Gastroesophageal sphincter (tissue), 4 donors: ENCODE results near the gene SYNGR3. TPM values are rescaled to one million over a fixed set of nuclear protein-coding genes. Genes with fewer than 3 reads are reported as not detected.

Source experiments
- ATAC-seq: fragments of 150-250 bp; one replicate; pipeline ENCODE4 v1.9.1; 2016; ENCODE audit warnings: mild to moderate bottlenecking, moderate library complexity
- H3K27ac ChIP-seq, 4 donors: fragments of 200-600 bp; sonication (generic) in 3 of 4; 1 replicate in 3 of 4; 2 replicates in 1 of 4; pipeline ENCODE4 v1.5.1; 2016 to 2019
- H3K27me3 ChIP-seq: fragments of 200-600 bp; sonication (generic); one replicate; pipeline ENCODE4 v1.5.1; 2019
- H3K36me3 ChIP-seq, 2 donors: fragments of 200-600 bp; sonication (generic); one replicate each; pipeline ENCODE4 v1.5.1; 2019; ENCODE audit warnings: control low read depth in 1 of 2
- H3K4me1 ChIP-seq, 3 donors: fragments of 200-600 bp; sonication (generic); 1 replicate in 2 of 3; 2 replicates in 1 of 3; pipeline ENCODE4 v1.5.1; 2016 to 2019; ENCODE audit warnings: control low read depth in 2 of 3
- H3K4me3 ChIP-seq, 2 donors: fragments of 200-600 bp; sonication (generic); one replicate each; pipeline ENCODE4 v1.5.1; 2019; ENCODE audit warnings: mild to moderate bottlenecking in 1 of 2, moderate library complexity in 1 of 2
- H3K9me3 ChIP-seq, 3 donors: fragments of 200-600 bp; sonication (generic); one replicate each; pipeline ENCODE4 v1.5.1; 2017 to 2019; ENCODE audit warnings: control low read depth in 2 of 3
- EP300 ChIP-seq: sonication (generic); formaldehyde crosslinking; IDR thresholded peaks from one replicate; pipeline ENCODE4 v1.6.1; 2017; ENCODE audit warnings: antibody characterized with exemption, mild to moderate bottlenecking
- POLR2A ChIP-seq, 2 donors: fragments of 450-650 bp; IDR thresholded peaks; one replicate each; pipeline ENCODE4 v1.6.1; 2017; ENCODE audit warnings: antibody characterized with exemption in 2 of 2, mild to moderate bottlenecking in 2 of 2, moderate library complexity in 1 of 2
- POLR2AphosphoS5 ChIP-seq: sonication (generic); formaldehyde crosslinking; IDR thresholded peaks from one replicate; pipeline ENCODE4 v1.6.1; 2017; ENCODE audit warnings: antibody characterized with exemption
- WGBS, 2 donors: methylation state at CpG; one replicate each; pipeline ENCODE4 v1.1.5; 2018; ENCODE audit warnings: low coverage in 1 of 2; 5-methylcytosine and 5-hydroxymethylcytosine counted together
- total RNA-seq, 4 donors: library from RNA; depleted of rRNA; stranded (reverse); fragments of >200 nt; gene quantifications; one replicate each; pipeline ENCODE4 v1.1.0, GENCODE V29; 2016
- TF ChIP-seq, protein P1 (sequence below), 4 experiments: fragments of 200-600 bp in 2 of 4; fragments of 450-650 bp in 2 of 4; sonication (generic) in 1 of 4; IDR thresholded peaks; one replicate each; pipeline ENCODE4 v1.5.1; 2017 to 2019; ENCODE audit warnings: antibody characterized with exemption in 4 of 4, mild to moderate bottlenecking in 2 of 4, moderate library complexity in 2 of 4

The SYNGR3 gene
- total RNA-seq, 4 donors from 2014 or later = 1.2 to 5.1 (median 3.1) TPM; not detected in 1

DNA sequence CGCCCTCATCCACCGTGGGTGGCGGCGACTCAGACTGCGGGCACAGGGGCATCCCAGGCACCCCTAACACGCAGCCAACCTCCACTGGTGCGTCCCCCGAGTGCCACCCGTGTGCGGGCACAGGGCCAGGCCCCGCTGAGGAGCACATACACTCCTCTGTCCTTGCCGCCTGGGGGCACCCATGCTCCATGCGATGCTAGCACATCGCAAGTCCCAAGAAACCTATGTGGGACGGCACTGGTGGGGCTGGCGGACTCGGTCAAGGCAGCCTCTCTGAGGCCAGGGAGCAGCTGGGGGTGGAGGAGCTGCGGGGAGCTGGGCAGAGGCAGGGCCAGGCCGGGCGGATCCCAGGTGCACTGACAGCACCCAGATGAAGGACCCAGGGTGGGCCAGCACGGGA, 15.9 kb downstream of the SYNGR3 start:
- H3K27me3 ChIP-seq = no peaks in the 10 kb centered on the region
- TF ChIP-seq POLR2AphosphoS5 (no peak), POLR2A (IDR thresholded peaks at IDR 0.05) (no peak), EP300 (no peak)
- TF ChIP-seq, protein P1, sequence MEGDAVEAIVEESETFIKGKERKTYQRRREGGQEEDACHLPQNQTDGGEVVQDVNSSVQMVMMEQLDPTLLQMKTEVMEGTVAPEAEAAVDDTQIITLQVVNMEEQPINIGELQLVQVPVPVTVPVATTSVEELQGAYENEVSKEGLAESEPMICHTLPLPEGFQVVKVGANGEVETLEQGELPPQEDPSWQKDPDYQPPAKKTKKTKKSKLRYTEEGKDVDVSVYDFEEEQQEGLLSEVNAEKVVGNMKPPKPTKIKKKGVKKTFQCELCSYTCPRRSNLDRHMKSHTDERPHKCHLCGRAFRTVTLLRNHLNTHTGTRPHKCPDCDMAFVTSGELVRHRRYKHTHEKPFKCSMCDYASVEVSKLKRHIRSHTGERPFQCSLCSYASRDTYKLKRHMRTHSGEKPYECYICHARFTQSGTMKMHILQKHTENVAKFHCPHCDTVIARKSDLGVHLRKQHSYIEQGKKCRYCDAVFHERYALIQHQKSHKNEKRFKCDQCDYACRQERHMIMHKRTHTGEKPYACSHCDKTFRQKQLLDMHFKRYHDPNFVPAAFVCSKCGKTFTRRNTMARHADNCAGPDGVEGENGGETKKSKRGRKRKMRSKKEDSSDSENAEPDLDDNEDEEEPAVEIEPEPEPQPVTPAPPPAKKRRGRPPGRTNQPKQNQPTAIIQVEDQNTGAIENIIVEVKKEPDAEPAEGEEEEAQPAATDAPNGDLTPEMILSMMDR (IDR thresholded peaks at IDR 0.05) = no peak
- no peaks in the 10 kb centered on the region for H3K9me3 ChIP-seq
- ATAC-seq = no peak
- H3K4me1 ChIP-seq = peaks cover 4 to 71% (median 44%) of the 10 kb centered on the region in 3 donors
- H3K4me3 ChIP-seq = no peak overlapping the region
- H3K36me3 ChIP-seq = peaks cover 0 to 39% of the 10 kb centered on the region in 2 donors
- WGBS, 2 donors = 40% methylated on average over 1 of the region's 21 CpGs; no CpG with 5 or more reads in 1 of the 2 donors
- no peak overlapping the region for H3K27ac ChIP-seq

DNA sequence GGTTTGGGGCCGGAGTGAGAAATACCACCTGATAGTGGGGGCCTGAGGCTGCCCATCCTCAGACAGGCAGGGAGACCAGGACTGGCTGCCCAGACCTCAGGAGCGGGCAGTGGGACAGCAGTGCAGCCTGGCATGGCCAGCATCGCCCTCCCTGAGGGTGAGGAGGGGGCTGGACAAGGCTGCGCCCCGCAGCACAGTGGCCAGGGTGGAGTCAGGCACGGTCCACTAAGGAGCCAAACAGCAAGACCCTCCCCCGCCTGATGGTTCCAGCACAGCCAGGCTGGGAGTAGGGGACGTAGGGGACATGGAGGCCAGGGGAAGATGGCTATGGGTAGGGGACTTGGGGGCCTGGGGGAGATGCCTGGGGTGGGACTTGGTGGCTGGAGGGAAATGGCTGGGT, 16.5 kb downstream of the SYNGR3 start:
- no peak for ATAC-seq
- whole genome bisulfite sequencing, 2 donors = 90 to 93% methylated on average over 4 of the region's 8 CpGs
- no peak overlapping the region for H3K27ac ChIP-seq
- H3K36me3 ChIP-seq = peaks cover 0 to 32% of the 10 kb centered on the region in 2 donors
- H3K4me1 ChIP-seq = peaks cover 4 to 73% (median 44%) of the 10 kb centered on the region in 3 donors
- no peak overlapping the region for H3K4me3 ChIP-seq
- TF ChIP-seq POLR2A (IDR thresholded peaks at IDR 0.05) (no peak), POLR2AphosphoS5 (no peak), EP300 (no peak)
- TF ChIP-seq, protein P1 (IDR thresholded peaks at IDR 0.05) = no peak
- no peaks in the 10 kb centered on the region for H3K27me3 ChIP-seq
- H3K9me3 ChIP-seq = no peaks in the 10 kb centered on the region

DNA sequence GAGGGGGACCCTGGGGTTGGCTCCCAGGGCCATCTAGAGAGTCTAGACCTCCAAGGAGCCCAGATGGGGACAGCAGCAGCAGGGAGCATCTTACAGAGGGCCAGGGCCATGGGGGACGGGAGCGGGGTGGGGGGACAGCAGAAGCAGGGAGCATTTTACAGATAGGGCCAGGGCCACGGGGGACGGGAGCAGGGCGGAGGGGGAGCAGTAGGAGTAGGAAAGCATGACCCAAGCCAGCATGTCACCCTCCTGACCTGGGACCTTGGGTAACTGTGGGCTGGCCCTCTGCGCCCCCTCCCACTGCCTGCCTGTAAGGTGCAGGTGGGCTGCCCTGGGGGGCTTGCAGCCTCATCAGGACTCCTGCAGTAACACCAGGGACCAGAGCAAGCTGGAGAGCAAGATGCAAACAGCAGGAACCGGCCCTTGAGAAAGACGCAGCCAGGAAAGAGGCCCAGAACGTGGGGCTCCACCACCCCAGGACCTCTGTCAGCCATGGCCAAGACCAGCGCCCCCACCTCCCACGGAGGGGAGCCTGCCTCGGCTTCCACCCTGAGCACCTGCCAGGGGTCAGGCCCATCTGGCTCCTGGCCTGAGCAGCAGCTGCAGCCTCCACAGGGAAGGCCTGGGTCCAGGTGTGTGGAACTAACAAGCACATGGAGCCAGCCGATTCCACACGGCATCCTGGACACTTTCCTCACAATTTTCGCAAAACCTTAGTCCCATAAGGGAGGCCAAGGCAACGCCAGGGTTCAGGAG, 17.5 kb downstream of the SYNGR3 start:
- TF ChIP-seq POLR2A (IDR thresholded peaks at IDR 0.05) = no peak
- TF ChIP-seq POLR2AphosphoS5 = no peak
- no peak for TF ChIP-seq EP300
- 76% methylated on average over 6 of the region's 16 CpGs; no CpG with 5 or more reads in 1 of the 2 donors for WGBS, 2 donors
- H3K36me3 ChIP-seq = peaks cover 0 to 22% of the 10 kb centered on the region in 2 donors
- H3K27ac ChIP-seq = peak overlapping the region in 1 of 4 donors; percentile 95
- H3K9me3 ChIP-seq = no peaks in the 10 kb centered on the region
- H3K4me1 ChIP-seq = peaks cover 4 to 73% (median 44%) of the 10 kb centered on the region in 3 donors
- no peaks in the 10 kb centered on the region for H3K27me3 ChIP-seq
- ATAC-seq = no peak
- H3K4me3 ChIP-seq = peak overlapping the region in 1 of 2 donors; percentile 70

DNA sequence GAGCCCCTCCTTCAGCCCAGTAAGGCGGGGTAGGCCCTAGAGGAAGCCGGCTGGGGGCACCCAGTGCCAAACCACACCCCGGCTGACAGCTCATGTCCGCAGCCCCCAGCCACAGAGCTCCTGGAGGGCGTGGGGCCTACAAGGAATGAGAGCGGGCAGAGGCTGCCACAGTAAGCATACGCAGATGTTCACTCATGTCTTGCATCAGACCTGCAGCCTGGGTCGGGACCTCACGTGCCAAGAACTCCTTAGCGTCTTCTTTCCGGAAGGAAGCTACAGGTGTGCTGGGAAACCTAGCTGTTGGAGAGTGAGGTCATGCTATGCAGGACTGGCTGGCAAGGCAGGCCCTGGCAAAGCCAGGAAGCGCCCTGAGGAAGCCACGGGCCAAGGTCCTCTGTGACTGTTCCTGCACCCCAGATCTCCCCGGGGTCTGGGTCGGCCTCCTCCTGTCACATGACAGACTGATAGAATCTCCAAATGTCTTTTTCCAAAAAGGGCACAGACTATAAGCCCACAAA, 18.3 kb downstream of the SYNGR3 start:
- Histone ChIP-seq H3K27ac (peak overlapping the region in 3 of 4 donors; percentile 39 to 95 (median 95)), H3K4me3 (peak overlapping the region in 1 of 2 donors; percentile 70), H3K9me3 (no peaks in the 10 kb centered on the region), H3K36me3 (peaks cover 0 to 14% of the 10 kb centered on the region in 2 donors), H3K27me3 (no peaks in the 10 kb centered on the region), H3K4me1 (peaks cover 4 to 71% (median 44%) of the 10 kb centered on the region in 3 donors)
- no peak for TF ChIP-seq EP300
- TF ChIP-seq, protein P1 (IDR thresholded peaks at IDR 0.05) = no peak
- no peak for TF ChIP-seq POLR2AphosphoS5
- TF ChIP-seq POLR2A (IDR thresholded peaks at IDR 0.05) = no peak
- ATAC-seq = no peak
- 57 to 60% methylated on average over 4 to 9 of the region's 15 CpGs for WGBS, 2 donors

DNA sequence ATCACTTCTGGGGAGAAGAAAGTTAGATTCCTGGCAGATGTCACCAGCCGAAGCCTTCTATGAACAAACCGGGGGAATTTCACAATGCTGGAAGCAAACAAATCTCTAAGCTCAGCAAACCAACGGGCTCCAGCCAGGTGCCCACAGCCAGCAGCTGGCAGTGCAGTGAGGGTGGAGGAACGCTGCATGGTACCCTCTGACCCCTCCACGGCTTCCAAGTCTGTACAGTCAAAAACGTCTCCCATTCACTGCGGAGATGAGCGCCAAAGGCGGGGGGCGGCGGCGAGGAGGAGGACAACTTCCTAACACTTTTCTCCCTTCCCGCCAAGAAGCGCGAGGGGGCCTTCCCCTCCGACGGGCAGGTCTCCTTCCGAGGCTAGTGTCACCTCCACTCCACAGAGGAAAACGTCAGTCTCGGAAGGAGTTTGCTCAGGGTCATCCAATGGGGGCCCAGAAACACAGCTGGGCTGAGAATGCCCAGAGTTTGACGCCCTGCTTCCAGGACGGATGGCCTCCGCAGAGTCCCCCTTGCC, 18.9 kb downstream of the SYNGR3 start:
- TF ChIP-seq, protein P1 (IDR thresholded peaks at IDR 0.05) = no peak
- TF ChIP-seq POLR2AphosphoS5 = peak; percentile 16
- TF ChIP-seq EP300 = no peak
- TF ChIP-seq POLR2A (IDR thresholded peaks at IDR 0.05) = no peak
- Histone ChIP-seq H3K36me3 (peaks cover 0 to 9% of the 10 kb centered on the region in 2 donors), H3K27me3 (no peaks in the 10 kb centered on the region), H3K9me3 (no peaks in the 10 kb centered on the region), H3K4me1 (peaks cover 4 to 65% (median 41%) of the 10 kb centered on the region in 3 donors), H3K4me3 (peak overlapping the region; percentile 70 to 90), H3K27ac (peak overlapping the region; percentile 85 to 95 (median 94))
- WGBS, 2 donors = 2 to 14% methylated on average over 2 to 10 of the region's 23 CpGs
- no peak for ATAC-seq
